Activated CD4-positive, CD25-positive, alpha-beta regulatory T cell treated with anti-CD3 and anti-CD28 coated beads, Interleukin-2, amount 50 U/mL, for 16 hours (primary cell): Measurements from ENCODE around the gene MFAP4.

Experiments
- DNase-seq: peaks from one replicate; pipeline ENCODE4 v3.0.0-alpha.2; 2020; ENCODE audit warnings: low read depth, low spot score

The MFAP4 gene

DNA sequence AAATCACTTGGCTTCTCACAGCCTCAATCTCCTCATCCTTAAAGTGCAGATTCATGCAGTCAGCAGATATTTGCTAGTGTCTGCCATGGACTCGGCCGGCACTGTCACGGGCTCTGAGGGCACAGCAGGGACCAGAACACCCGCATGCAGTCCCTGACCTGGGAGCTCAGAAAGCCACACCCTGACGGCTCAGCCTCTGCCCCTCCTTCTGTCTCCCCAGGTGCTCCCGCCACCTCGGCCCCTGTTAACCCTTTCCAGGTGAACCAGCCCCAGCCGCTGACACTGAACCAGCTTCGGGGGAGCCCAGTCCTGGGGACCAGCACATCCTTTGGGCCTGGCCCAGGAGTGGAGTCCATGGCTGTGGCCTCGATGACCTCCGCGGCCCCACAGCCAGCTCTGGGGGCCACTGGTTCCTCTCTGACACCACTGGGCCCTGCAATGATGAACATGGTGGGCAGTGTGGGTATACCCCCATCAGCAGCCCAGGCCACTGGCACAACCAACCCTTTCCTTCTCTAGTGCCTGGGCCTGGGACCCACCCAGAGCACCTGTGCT, 53.2 kb downstream of the MFAP4 start:
- no peak for DNase-seq
